HG03039 (cell line): ENCODE results near the gene AIG1.
"Not testable (repeated sequence)": the region's sequence is repeated elsewhere in the genome, so short reads cannot be mapped to it uniquely, and the experiment has no call there.

Experiments used
- ATAC-seq: cut with Tn5 transposase; IDR thresholded peaks from one replicate; pipeline ENCODE4 v1.9.1; 2021; ENCODE audit warnings: mild to moderate bottlenecking, moderate library complexity; ENCODE audit not compliant: unreplicated experiment

The AIG1 gene

GRCh38 chr6:143223895-143224294 is 163.2 kb downstream of the AIG1 start:
- ATAC-seq, result no peak

GRCh38 chr6:143224516-143224915 is 163.8 kb downstream of the AIG1 start:
- no peak for ATAC-seq

- no peak for ATAC-seq
Measured at GRCh38 chr6:143225929-143226328, 165.2 kb downstream of the AIG1 start.

GRCh38 chr6:143227675-143228074 is 167.0 kb downstream of the AIG1 start:
- no peak for ATAC-seq

GRCh38 chr6:143229400-143229799 is 168.7 kb downstream of the AIG1 start:
- ATAC-seq, result no peak

- ATAC-seq, result no peak
Measured at GRCh38 chr6:143232849-143233248, 172.2 kb downstream of the AIG1 start.

GRCh38 chr6:143233554-143234285 is 173.0 kb downstream of the AIG1 start:
- ATAC-seq, result no peak

GRCh38 chr6:143234734-143235133 is 174.0 kb downstream of the AIG1 start:
- no peak for ATAC-seq

- ATAC-seq, result no peak
Measured at GRCh38 chr6:143236151-143236798, 175.6 kb downstream of the AIG1 start.

GRCh38 chr6:143238306-143238705 is 177.6 kb downstream of the AIG1 start:
- ATAC-seq, result no peak

- no peak for ATAC-seq
Measured at GRCh38 chr6:143241111-143241510, 180.4 kb downstream of the AIG1 start.

- no peak for ATAC-seq
Measured at GRCh38 chr6:143241911-143242310, 181.2 kb downstream of the AIG1 start.

- no peak for ATAC-seq
Measured at GRCh38 chr6:143243786-143244185, 183.1 kb downstream of the AIG1 start.

- no peak for ATAC-seq
Measured at GRCh38 chr6:143245656-143246055, 185.0 kb downstream of the AIG1 start.

GRCh38 chr6:143246166-143246775 is 185.6 kb downstream of the AIG1 start:
- not testable (repeated sequence) for ATAC-seq

GRCh38 chr6:143247586-143247985 is 186.9 kb downstream of the AIG1 start:
- no peak for ATAC-seq

GRCh38 chr6:143248359-143248758 is 187.7 kb downstream of the AIG1 start:
- ATAC-seq, result no peak

GRCh38 chr6:143251288-143251687 is 190.6 kb downstream of the AIG1 start:
- no peak for ATAC-seq

GRCh38 chr6:143252961-143253360 is 192.3 kb downstream of the AIG1 start:
- ATAC-seq, result no peak

- ATAC-seq, result no peak
Measured at GRCh38 chr6:143253586-143253985, 192.9 kb downstream of the AIG1 start.

GRCh38 chr6:143258945-143259344 is 198.3 kb downstream of the AIG1 start:
- ATAC-seq, result no peak

GRCh38 chr6:143260857-143261256 is 200.2 kb downstream of the AIG1 start:
- ATAC-seq, result no peak
